PC-3 (cell line): ENCODE measurements around the gene DBNDD1.

Source experiments
- EZH2 ChIP-seq: fragments of 300-600 bp; sonication (generic); IDR thresholded peaks from one replicate; pipeline ENCODE4 v1.6.1; 2017; ENCODE audit warnings: antibody characterized with exemption, mild to moderate bottlenecking, low read length; ENCODE audit not compliant: unreplicated experiment
- EZH2phosphoT487 ChIP-seq: fragments of 300-600 bp; sonication (generic); IDR thresholded peaks from 2 replicates; pipeline ENCODE4 v1.6.1; 2018; ENCODE audit warnings: mild to moderate bottlenecking, antibody characterized with exemption, low read length, borderline replicate concordance
- TF ChIP-seq, protein P1 (sequence below): fragments of 300-600 bp; sonication (generic); conservative IDR thresholded peaks from 2 replicates; pipeline ENCODE4 v1.5.1; 2017; ENCODE audit warnings: antibody characterized with exemption, low read depth, mild to moderate bottlenecking, low read length

DNA sequence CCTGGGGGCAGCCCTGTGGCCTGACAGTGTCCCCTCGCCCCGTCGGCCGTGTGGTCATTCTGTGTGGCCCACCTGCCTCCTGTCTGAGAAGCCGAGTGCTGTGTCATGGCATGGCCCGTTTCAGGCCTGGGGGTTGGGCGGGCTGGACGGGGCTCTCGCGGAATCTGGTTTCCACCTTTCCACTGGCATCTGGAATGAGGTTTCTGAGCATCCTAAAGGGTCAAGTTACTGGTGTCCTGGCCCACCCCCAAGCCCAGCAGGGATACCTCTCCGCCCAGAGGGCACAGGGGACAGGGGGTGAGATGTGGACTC is 7.8 kb downstream of the DBNDD1 start:
- TF ChIP-seq, protein P1, sequence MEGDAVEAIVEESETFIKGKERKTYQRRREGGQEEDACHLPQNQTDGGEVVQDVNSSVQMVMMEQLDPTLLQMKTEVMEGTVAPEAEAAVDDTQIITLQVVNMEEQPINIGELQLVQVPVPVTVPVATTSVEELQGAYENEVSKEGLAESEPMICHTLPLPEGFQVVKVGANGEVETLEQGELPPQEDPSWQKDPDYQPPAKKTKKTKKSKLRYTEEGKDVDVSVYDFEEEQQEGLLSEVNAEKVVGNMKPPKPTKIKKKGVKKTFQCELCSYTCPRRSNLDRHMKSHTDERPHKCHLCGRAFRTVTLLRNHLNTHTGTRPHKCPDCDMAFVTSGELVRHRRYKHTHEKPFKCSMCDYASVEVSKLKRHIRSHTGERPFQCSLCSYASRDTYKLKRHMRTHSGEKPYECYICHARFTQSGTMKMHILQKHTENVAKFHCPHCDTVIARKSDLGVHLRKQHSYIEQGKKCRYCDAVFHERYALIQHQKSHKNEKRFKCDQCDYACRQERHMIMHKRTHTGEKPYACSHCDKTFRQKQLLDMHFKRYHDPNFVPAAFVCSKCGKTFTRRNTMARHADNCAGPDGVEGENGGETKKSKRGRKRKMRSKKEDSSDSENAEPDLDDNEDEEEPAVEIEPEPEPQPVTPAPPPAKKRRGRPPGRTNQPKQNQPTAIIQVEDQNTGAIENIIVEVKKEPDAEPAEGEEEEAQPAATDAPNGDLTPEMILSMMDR = no peak
- TF ChIP-seq EZH2 (no peak), EZH2phosphoT487 (no peak)
